Ascending aorta (tissue), 2 donors: ENCODE results near the gene C6orf47. TPM values are rescaled to one million over a fixed set of nuclear protein-coding genes. Genes with fewer than 3 reads are reported as not detected.

Experiments
- DNase-seq, 2 donors: peaks; one replicate each; pipeline ENCODE4 v3.0.0-alpha.2; 2019; ENCODE audit warnings: low spot score in 2 of 2
- H3K27ac ChIP-seq, 2 donors: fragments of 200-600 bp; sonication (generic); one replicate each; pipeline ENCODE4 v1.5.1; 2016 to 2017; ENCODE audit warnings: mild to moderate bottlenecking in 1 of 2
- H3K27me3 ChIP-seq: fragments of 200-600 bp; sonication (generic); one replicate; pipeline ENCODE4 v1.5.1; 2017
- H3K36me3 ChIP-seq, 2 donors: fragments of 200-600 bp; sonication (generic); one replicate each; pipeline ENCODE4 v1.5.1; 2016
- H3K4me1 ChIP-seq, 2 donors: fragments of 200-600 bp; sonication (generic); one replicate each; pipeline ENCODE4 v1.5.1; 2016 to 2017; ENCODE audit warnings: mild to moderate bottlenecking in 1 of 2
- H3K4me3 ChIP-seq, 2 donors: fragments of 200-600 bp; sonication (generic); one replicate each; pipeline ENCODE4 v1.5.1; 2016 to 2017; ENCODE audit warnings: mild to moderate bottlenecking in 1 of 2
- H3K9me3 ChIP-seq, 2 donors: fragments of 200-600 bp; sonication (generic); one replicate each; pipeline ENCODE4 v1.5.1; 2016
- intact Hi-C: fragments of 100-400 bp; cut with DNase I; formaldehyde crosslinking; loops from one replicate; pipeline ENCODE4 v1.15.1; 2023
- total RNA-seq: library from RNA; depleted of rRNA; stranded (reverse); fragments of >200 nt; gene quantifications from one replicate; pipeline ENCODE4 v1.1.0, GENCODE V29; 2016
- TF ChIP-seq, protein P1 (sequence below), 3 experiments: fragments of 200-600 bp in 2 of 3; fragments of 450-650 bp in 1 of 3; sonication (generic) in 2 of 3; IDR thresholded peaks; one replicate each; pipeline ENCODE4 v1.5.1; 2016 to 2019; ENCODE audit warnings: antibody characterized with exemption in 3 of 3, mild to moderate bottlenecking in 1 of 3, moderate library complexity in 1 of 3

The C6orf47 gene
- total RNA-seq, 1 donor from 2014 or later = 20.9 TPM

GRCh38 chr6:31610968-31611367, 49.6 kb downstream of the C6orf47 start:
- Histone ChIP-seq H3K27me3 (no peaks in the 10 kb centered on the region), H3K27ac (no peak overlapping the region), H3K4me1 (no peaks in the 10 kb centered on the region), H3K9me3 (no peaks in the 10 kb centered on the region), H3K4me3 (no peak overlapping the region), H3K36me3 (no peaks in the 10 kb centered on the region)
- intact Hi-C loops = no loop called here
- TF ChIP-seq, protein P1, sequence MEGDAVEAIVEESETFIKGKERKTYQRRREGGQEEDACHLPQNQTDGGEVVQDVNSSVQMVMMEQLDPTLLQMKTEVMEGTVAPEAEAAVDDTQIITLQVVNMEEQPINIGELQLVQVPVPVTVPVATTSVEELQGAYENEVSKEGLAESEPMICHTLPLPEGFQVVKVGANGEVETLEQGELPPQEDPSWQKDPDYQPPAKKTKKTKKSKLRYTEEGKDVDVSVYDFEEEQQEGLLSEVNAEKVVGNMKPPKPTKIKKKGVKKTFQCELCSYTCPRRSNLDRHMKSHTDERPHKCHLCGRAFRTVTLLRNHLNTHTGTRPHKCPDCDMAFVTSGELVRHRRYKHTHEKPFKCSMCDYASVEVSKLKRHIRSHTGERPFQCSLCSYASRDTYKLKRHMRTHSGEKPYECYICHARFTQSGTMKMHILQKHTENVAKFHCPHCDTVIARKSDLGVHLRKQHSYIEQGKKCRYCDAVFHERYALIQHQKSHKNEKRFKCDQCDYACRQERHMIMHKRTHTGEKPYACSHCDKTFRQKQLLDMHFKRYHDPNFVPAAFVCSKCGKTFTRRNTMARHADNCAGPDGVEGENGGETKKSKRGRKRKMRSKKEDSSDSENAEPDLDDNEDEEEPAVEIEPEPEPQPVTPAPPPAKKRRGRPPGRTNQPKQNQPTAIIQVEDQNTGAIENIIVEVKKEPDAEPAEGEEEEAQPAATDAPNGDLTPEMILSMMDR (IDR thresholded peaks at IDR 0.05) = no peak
- DNase-seq = no peak

- Histone ChIP-seq H3K27me3 (no peaks in the 10 kb centered on the region), H3K9me3 (no peaks in the 10 kb centered on the region), H3K27ac (no peak overlapping the region), H3K36me3 (no peaks in the 10 kb centered on the region), H3K4me3 (no peak overlapping the region), H3K4me1 (no peaks in the 10 kb centered on the region)
- no peak for DNase-seq
- TF ChIP-seq, protein P1 (IDR thresholded peaks at IDR 0.05) = no peak
- intact Hi-C loops = no loop called here
Observed at GRCh38 chr6:31609519-31610406, 50.8 kb downstream of the C6orf47 start.

Other genes starting within 250 kb of the C6orf47 start
- 0.11 TPM for gene MICB, start 162.6 kb downstream of the C6orf47 start, total RNA-seq
- not detected for gene MCCD1, start 131.8 kb downstream of the C6orf47 start, total RNA-seq
- 134 TPM for gene DDX39B, start 118.8 kb downstream of the C6orf47 start, total RNA-seq
- not detected for gene ATP6V1G2, start 114.2 kb downstream of the C6orf47 start, total RNA-seq
- 71.5 TPM for gene NFKBIL1, start 113.2 kb downstream of the C6orf47 start, total RNA-seq
- gene LTA, start 88.5 kb downstream of the C6orf47 start, total RNA-seq = not detected
- 11.5 TPM for gene TNF, start 85.2 kb downstream of the C6orf47 start, total RNA-seq
- gene LTB, start 78.4 kb downstream of the C6orf47 start, total RNA-seq = not detected
- gene LST1, start 74.5 kb downstream of the C6orf47 start, total RNA-seq = 21.4 TPM
- gene NCR3, start 67.8 kb downstream of the C6orf47 start, total RNA-seq = not detected
- 1.7 TPM for gene AIF1, start 45.5 kb downstream of the C6orf47 start, total RNA-seq
- 171 TPM for gene PRRC2A, start 40.1 kb downstream of the C6orf47 start, total RNA-seq
- 255 TPM for gene BAG6, start 8.1 kb downstream of the C6orf47 start, total RNA-seq
- gene APOM, start 4.9 kb downstream of the C6orf47 start, total RNA-seq = not detected
- gene GPANK1, start 4.2 kb upstream of the C6orf47 start, total RNA-seq = 9.8 TPM
- 148 TPM for gene CSNK2B, start 5.3 kb upstream of the C6orf47 start, total RNA-seq
- 24.1 TPM for gene LY6G5B, start 9.2 kb upstream of the C6orf47 start, total RNA-seq
- gene LY6G5C, start 20.3 kb upstream of the C6orf47 start, total RNA-seq = 0.96 TPM
- gene ABHD16A, start 42.5 kb upstream of the C6orf47 start, total RNA-seq = 28.0 TPM
- gene LY6G6F, start 46.1 kb upstream of the C6orf47 start, total RNA-seq = not detected
- gene LY6G6D, start 54.6 kb upstream of the C6orf47 start, total RNA-seq = not detected
- not detected for gene LY6G6C, start 61.0 kb upstream of the C6orf47 start, total RNA-seq
- not detected for gene MPIG6B, start 62.6 kb upstream of the C6orf47 start, total RNA-seq
- gene DDAH2, start 68.5 kb upstream of the C6orf47 start, total RNA-seq = 150 TPM
- 281 TPM for gene CLIC1, start 75.8 kb upstream of the C6orf47 start, total RNA-seq
- gene MSH5, start 79.2 kb upstream of the C6orf47 start, total RNA-seq = 17.7 TPM
- not detected for gene SAPCD1, start 101.9 kb upstream of the C6orf47 start, total RNA-seq
- gene VWA7, start 116.5 kb upstream of the C6orf47 start, total RNA-seq = not detected
- gene VARS1, start 135.0 kb upstream of the C6orf47 start, total RNA-seq = 48.3 TPM
- 61.3 TPM for gene LSM2, start 146.2 kb upstream of the C6orf47 start, total RNA-seq
- not detected for gene HSPA1L, start 154.5 kb upstream of the C6orf47 start, total RNA-seq
- 288 TPM for gene HSPA1A, start 154.8 kb upstream of the C6orf47 start, total RNA-seq
- gene HSPA1B, start 167.0 kb upstream of the C6orf47 start, total RNA-seq = 613 TPM
- gene NEU1, start 202.0 kb upstream of the C6orf47 start, total RNA-seq = 21.6 TPM
- gene SLC44A4, start 218.2 kb upstream of the C6orf47 start, total RNA-seq = not detected
- 39.5 TPM for gene EHMT2, start 236.9 kb upstream of the C6orf47 start, total RNA-seq
- 7.3 TPM for gene ZBTB12, start 241.3 kb upstream of the C6orf47 start, total RNA-seq